ENCODE results near the gene PRSS21. TPM values are rescaled to one million over a fixed set of nuclear protein-coding genes. Genes with fewer than 3 reads are reported as not detected.
A peak's percentile ranks its signal among the peaks of the same experiment; 100 is the strongest.

PRSS21 gene
- total RNA-seq, 3 donors from 2014 or later = 2.9 to 4.9 TPM; not detected in 1

- no peak for TF ChIP-seq POLR2AphosphoS5 (IDR thresholded peaks at IDR 0.05)
- TF ChIP-seq POLR2A (IDR thresholded peaks at IDR 0.05) = no peak
- TF ChIP-seq CTCF (IDR thresholded peaks at IDR 0.05) = no peak
- Histone ChIP-seq H3K9me3 (no peaks in the 10 kb centered on the region), H3K27me3 (peaks cover 2 to 29% of the 10 kb centered on the region in 2 donors), H3K4me1 (peaks cover 0 to 6% of the 10 kb centered on the region in 2 donors), H3K36me3 (no peaks in the 10 kb centered on the region), H3K4me3 (peak overlapping the region in 2 of 3 donors; percentile 50 to 73), H3K27ac (no peak overlapping the region)
- intact Hi-C loops (cut with DNase I; ENCODE audit: low total_unique reads) = no loop called here
- DNase-seq (ENCODE audit: low spot score in 2 of 2) = peak in 1 of 2 donors; percentile 50
These were observed 31.7 kb upstream of the PRSS21 start for GRCh38 chr16:2785101-2785991.

GRCh38 chr16:2786061-2786825, 30.8 kb upstream of the PRSS21 start:
- Histone ChIP-seq H3K27me3 (peaks cover 2 to 38% of the 10 kb centered on the region in 2 donors), H3K4me3 (no peak overlapping the region), H3K9me3 (no peaks in the 10 kb centered on the region), H3K36me3 (no peaks in the 10 kb centered on the region), H3K27ac (no peak overlapping the region), H3K4me1 (peaks cover 0 to 6% of the 10 kb centered on the region in 2 donors)
- intact Hi-C loops (cut with DNase I; ENCODE audit: low total_unique reads) = no loop called here
- TF ChIP-seq POLR2A (IDR thresholded peaks at IDR 0.05) (no peak), POLR2AphosphoS5 (IDR thresholded peaks at IDR 0.05) (no peak), CTCF (IDR thresholded peaks at IDR 0.05) (no peak)
- no peak for DNase-seq (ENCODE audit: low spot score in 2 of 2)

DNA sequence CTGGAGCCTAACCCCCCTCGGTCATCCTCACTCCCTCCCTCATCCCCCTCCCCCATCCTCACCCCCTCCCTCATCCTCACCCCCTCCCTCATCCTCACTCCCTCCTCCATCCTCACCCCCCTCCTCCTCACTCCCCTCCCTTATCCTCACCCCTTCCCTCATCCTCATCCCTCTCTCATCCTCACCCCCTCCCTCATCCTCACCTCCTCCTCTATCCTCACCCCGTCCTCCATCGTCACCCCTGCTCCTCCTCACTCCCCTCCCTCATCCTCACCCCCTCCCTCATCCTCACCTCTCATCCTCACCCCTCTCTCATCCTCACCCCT, 30.2 kb upstream of the PRSS21 start:
- Histone ChIP-seq H3K27ac (no peak overlapping the region), H3K36me3 (no peaks in the 10 kb centered on the region), H3K9me3 (no peaks in the 10 kb centered on the region), H3K4me3 (no peak overlapping the region), H3K4me1 (peaks cover 0 to 6% of the 10 kb centered on the region in 2 donors), H3K27me3 (peaks cover 2 to 40% of the 10 kb centered on the region in 2 donors)
- no peak for DNase-seq (ENCODE audit: low spot score in 2 of 2)
- intact Hi-C loops (cut with DNase I; ENCODE audit: low total_unique reads) = no loop called here
- TF ChIP-seq POLR2AphosphoS5 (IDR thresholded peaks at IDR 0.05) = no peak
- no peak for TF ChIP-seq CTCF (IDR thresholded peaks at IDR 0.05)
- TF ChIP-seq POLR2A (IDR thresholded peaks at IDR 0.05) = no peak

- no peak for DNase-seq (ENCODE audit: low spot score in 2 of 2)
- intact Hi-C loops (cut with DNase I; ENCODE audit: low total_unique reads) = no loop called here
- H3K9me3 ChIP-seq = no peaks in the 10 kb centered on the region
- H3K4me3 ChIP-seq = no peak within 1 kb of the TSS
- peaks cover 2 to 40% of the 10 kb centered on the region in 2 donors for H3K27me3 ChIP-seq
- peaks cover 0 to 6% of the 10 kb centered on the region in 2 donors for H3K4me1 ChIP-seq
- H3K36me3 ChIP-seq = no peaks in the 10 kb centered on the region
- TF ChIP-seq POLR2A (IDR thresholded peaks at IDR 0.05) (no peak), POLR2AphosphoS5 (IDR thresholded peaks at IDR 0.05) (no peak), CTCF (IDR thresholded peaks at IDR 0.05) (no peak)
- no peak within 1 kb of the TSS for H3K27ac ChIP-seq
These were observed 29.6 kb upstream of the PRSS21 start, which contains the start of gene PRSS33 for GRCh38 chr16:2787406-2787805. Gene PRSS33 (minus strand): TSS chr16:2787560. CDS start chr16:2786547, 1,013 bp downstream.
